ENCODE results near the gene ACACB.

ACACB gene

DNA sequence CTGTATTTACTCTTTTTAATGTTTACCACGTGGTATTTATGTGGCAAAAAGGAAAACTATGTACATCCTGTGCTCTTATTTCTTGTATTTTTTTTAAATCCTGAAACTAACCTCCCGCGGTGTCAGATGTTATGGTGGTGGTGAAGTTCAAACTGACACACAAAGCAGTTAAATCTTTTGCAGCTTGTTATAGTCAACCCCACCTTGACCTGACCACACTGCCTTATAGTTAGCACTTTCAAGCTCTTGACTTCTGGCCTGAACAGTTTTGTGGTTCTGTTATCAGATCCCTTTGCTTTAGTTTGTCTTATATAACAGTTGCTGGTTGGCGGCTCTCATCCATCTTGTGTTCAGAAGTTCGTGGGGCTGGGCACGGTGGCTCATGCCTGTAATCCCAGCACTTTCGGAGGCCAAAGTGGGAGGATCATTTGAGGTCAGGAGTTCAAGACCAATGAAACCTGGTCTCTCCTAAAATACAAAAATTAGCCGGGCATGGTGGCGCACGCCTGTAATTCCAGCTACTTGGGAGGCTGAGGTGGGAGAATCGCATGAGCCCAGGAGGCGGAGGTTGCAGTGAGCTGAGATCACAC lies 16.9 kb upstream of the ACACB start:
- H3K9me3 ChIP-seq (ENCODE audit: low read length) = no peaks in the 10 kb centered on the region
- peaks cover 53% of the 10 kb centered on the region for H3K36me3 ChIP-seq (ENCODE audit: insufficient read depth, low read length)
- H3K4me1 ChIP-seq (ENCODE audit: insufficient read depth, low read length, severe bottlenecking) = peaks cover 25% of the 10 kb centered on the region
- TF ChIP-seq EZH2 (IDR thresholded peaks at IDR 0.05; ENCODE audit: borderline replicate concordance, low read length) = no peak
- TF ChIP-seq, protein P1, sequence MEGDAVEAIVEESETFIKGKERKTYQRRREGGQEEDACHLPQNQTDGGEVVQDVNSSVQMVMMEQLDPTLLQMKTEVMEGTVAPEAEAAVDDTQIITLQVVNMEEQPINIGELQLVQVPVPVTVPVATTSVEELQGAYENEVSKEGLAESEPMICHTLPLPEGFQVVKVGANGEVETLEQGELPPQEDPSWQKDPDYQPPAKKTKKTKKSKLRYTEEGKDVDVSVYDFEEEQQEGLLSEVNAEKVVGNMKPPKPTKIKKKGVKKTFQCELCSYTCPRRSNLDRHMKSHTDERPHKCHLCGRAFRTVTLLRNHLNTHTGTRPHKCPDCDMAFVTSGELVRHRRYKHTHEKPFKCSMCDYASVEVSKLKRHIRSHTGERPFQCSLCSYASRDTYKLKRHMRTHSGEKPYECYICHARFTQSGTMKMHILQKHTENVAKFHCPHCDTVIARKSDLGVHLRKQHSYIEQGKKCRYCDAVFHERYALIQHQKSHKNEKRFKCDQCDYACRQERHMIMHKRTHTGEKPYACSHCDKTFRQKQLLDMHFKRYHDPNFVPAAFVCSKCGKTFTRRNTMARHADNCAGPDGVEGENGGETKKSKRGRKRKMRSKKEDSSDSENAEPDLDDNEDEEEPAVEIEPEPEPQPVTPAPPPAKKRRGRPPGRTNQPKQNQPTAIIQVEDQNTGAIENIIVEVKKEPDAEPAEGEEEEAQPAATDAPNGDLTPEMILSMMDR (IDR thresholded peaks at IDR 0.05; ENCODE audit: low read length) = no peak
- H3K27ac ChIP-seq (ENCODE audit: low read depth, low read length, poor library complexity, severe bottlenecking) = no peak overlapping the region
- H3K4me3 ChIP-seq (ENCODE audit: low read depth, low read length, poor library complexity, severe bottlenecking) = peak overlapping the region; percentile 96
- H3F3A ChIP-seq (ENCODE audit: insufficient read depth, low read length) = no peaks in the 10 kb centered on the region
- no peaks in the 10 kb centered on the region for H3K27me3 ChIP-seq (ENCODE audit: insufficient read depth, low read length)
- H3K4me2 ChIP-seq (ENCODE audit: low read length) = peak overlapping the region; percentile 79
- H3K9ac ChIP-seq (ENCODE audit: low read length) = peak overlapping the region; percentile 74; the same call in 1 of the 2 replicates
- no peaks in the 10 kb centered on the region for H3K9me2 ChIP-seq (ENCODE audit: low read depth, low read length)
- no peak overlapping the region for H2AFZ ChIP-seq (ENCODE audit: low read length)
- no peaks in the 10 kb centered on the region for H4K20me1 ChIP-seq (ENCODE audit: insufficient read depth, low read length)
- no peaks in the 10 kb centered on the region for H3K79me2 ChIP-seq (ENCODE audit: insufficient read depth, low read length)

DNA sequence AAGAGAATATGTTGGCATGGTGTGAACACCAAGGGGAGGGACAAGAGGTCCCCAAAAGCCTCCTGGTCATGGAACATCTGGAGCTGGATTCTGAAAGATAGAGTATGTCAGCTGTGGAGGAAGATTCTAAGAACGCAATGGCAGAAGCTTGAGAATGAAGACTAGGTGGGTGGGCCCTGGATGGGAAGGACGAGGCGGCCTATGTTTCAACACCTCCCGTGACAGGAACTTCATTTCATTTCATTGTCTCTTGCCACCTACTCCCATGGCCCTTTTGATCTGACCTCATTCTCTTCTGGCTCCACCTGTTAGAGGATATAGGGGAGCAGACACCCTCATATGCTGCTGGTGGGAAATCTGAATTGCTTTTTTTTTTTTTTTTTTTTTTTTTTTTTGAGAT lies 15.6 kb upstream of the ACACB start:
- Histone ChIP-seq H3K79me2 (ENCODE audit: insufficient read depth, low read length) (no peaks in the 10 kb centered on the region), H3K9me2 (ENCODE audit: low read depth, low read length) (no peaks in the 10 kb centered on the region), H3K9me3 (ENCODE audit: low read length) (no peaks in the 10 kb centered on the region), H3K4me1 (ENCODE audit: insufficient read depth, low read length, severe bottlenecking) (peaks cover 25% of the 10 kb centered on the region), H3K9ac (ENCODE audit: low read length) (no peak overlapping the region), H4K20me1 (ENCODE audit: insufficient read depth, low read length) (no peaks in the 10 kb centered on the region), H3K4me2 (ENCODE audit: low read length) (no peak overlapping the region), H3K27ac (ENCODE audit: low read depth, low read length, poor library complexity, severe bottlenecking) (no peak overlapping the region), H3K27me3 (ENCODE audit: insufficient read depth, low read length) (no peaks in the 10 kb centered on the region), H2AFZ (ENCODE audit: low read length) (no peak overlapping the region), H3F3A (ENCODE audit: insufficient read depth, low read length) (no peaks in the 10 kb centered on the region), H3K4me3 (ENCODE audit: low read depth, low read length, poor library complexity, severe bottlenecking) (no peak overlapping the region), H3K36me3 (ENCODE audit: insufficient read depth, low read length) (peaks cover 60% of the 10 kb centered on the region)
- TF ChIP-seq, protein P1 (IDR thresholded peaks at IDR 0.05; ENCODE audit: low read length) = no peak
- TF ChIP-seq EZH2 (IDR thresholded peaks at IDR 0.05; ENCODE audit: borderline replicate concordance, low read length) = no peak

DNA sequence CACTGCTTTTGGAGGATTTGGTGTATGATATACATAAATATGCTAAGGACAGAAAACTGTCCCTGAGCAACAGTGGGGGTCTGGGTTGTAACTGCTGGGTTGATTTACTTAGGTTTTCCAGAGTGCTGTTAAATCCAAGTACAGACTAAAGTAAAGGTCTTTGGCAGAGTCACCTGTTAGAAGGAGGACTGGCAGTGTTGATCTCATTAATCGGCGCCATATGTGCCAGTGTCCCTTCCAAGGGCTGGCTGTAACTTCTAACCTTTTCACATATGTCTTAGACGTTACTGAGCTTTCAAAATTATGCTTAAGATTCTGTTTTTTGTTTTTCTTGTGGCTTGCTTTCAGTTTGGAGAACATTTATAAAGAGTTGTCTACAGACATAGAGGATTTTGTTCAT lies 13.9 kb upstream of the ACACB start:
- Histone ChIP-seq H3K4me3 (ENCODE audit: low read depth, low read length, poor library complexity, severe bottlenecking) (no peak overlapping the region), H3K9ac (ENCODE audit: low read length) (no peak overlapping the region), H3F3A (ENCODE audit: insufficient read depth, low read length) (no peaks in the 10 kb centered on the region), H3K36me3 (ENCODE audit: insufficient read depth, low read length) (peaks cover 68% of the 10 kb centered on the region), H3K4me1 (ENCODE audit: insufficient read depth, low read length, severe bottlenecking) (peaks cover 12% of the 10 kb centered on the region), H3K4me2 (ENCODE audit: low read length) (no peak overlapping the region), H3K79me2 (ENCODE audit: insufficient read depth, low read length) (no peaks in the 10 kb centered on the region), H3K27ac (ENCODE audit: low read depth, low read length, poor library complexity, severe bottlenecking) (no peak overlapping the region), H3K9me3 (ENCODE audit: low read length) (no peaks in the 10 kb centered on the region), H3K27me3 (ENCODE audit: insufficient read depth, low read length) (no peaks in the 10 kb centered on the region), H4K20me1 (ENCODE audit: insufficient read depth, low read length) (no peaks in the 10 kb centered on the region), H2AFZ (ENCODE audit: low read length) (no peak overlapping the region), H3K9me2 (ENCODE audit: low read depth, low read length) (no peaks in the 10 kb centered on the region)
- TF ChIP-seq, protein P1 (IDR thresholded peaks at IDR 0.05; ENCODE audit: low read length) = no peak
- TF ChIP-seq EZH2 (IDR thresholded peaks at IDR 0.05; ENCODE audit: borderline replicate concordance, low read length) = no peak

All from OCI-LY1 (cell line).